Caco-2 (cell line): ENCODE results near the gene ESYT1. TPM values are rescaled to one million over a fixed set of nuclear protein-coding genes. Genes with fewer than 3 reads are reported as not detected.
"Not testable (repeated sequence)": the region's sequence is repeated elsewhere in the genome, so short reads cannot be mapped to it uniquely, and the experiment has no call there.

ENCODE experiments used
- BruUV-seq: library from RNA; stranded (reverse); fragments of 400-500 nt; replicated peaks from 2 replicates; lab custom pipeline; 2021; lab: Mats Ljungman, UMichigan
- CTCF ChIA-PET: fragments of 300-600 bp; sonication (Branson Sonifier 250); formaldehyde crosslinking; loops from one replicate; lab custom pipeline; 2022; ENCODE audit warnings: antibody characterized with exemption; lab: Charles Lee
- POLR2A ChIA-PET: fragments of 300-600 bp; sonication (Branson Sonifier 250); formaldehyde crosslinking; loops from one replicate; lab custom pipeline; 2022; ENCODE audit warnings: antibody characterized with exemption; lab: Charles Lee
- DNase-seq, 2 experiments: peaks; one replicate each; pipeline versions ENCODE4 v3.0.0 to v3.0.0-alpha.2; 2020 to 2022
- H3K27me3 ChIP-seq: replicated peaks from 2 replicates; pipeline ENCODE4 v1.6.0; 2011; ENCODE audit warnings: low read length; ENCODE audit not compliant: control insufficient read depth, insufficient read depth
- H3K36me3 ChIP-seq: 2 replicates; pipeline ENCODE4 v1.5.1; 2011; ENCODE audit warnings: low read length; ENCODE audit not compliant: control insufficient read depth, insufficient read depth
- H3K4me1 ChIP-seq: fragments of 250-450 bp; sonication (Bioruptor Pico); 2 replicates; pipeline ENCODE4 v1.5.1; 2020; ENCODE audit warnings: mild to moderate bottlenecking
- H3K4me3 ChIP-seq: 2 replicates; pipeline ENCODE4 v1.5.1; 2011; ENCODE audit warnings: low read depth, mild to moderate bottlenecking, control low read depth, low read length
- H3K9me3 ChIP-seq: fragments of 250-450 bp; sonication (Bioruptor Pico); 2 replicates; pipeline ENCODE4 v1.5.1; 2020; ENCODE audit warnings: mild to moderate bottlenecking, moderate library complexity
- H3K27ac Mint-ChIP-seq: one replicate; pipeline ENCODE4 v1.8.0; 2022; ENCODE audit warnings: mixed read lengths; ENCODE audit not compliant: unreplicated experiment
- H3K27me3 Mint-ChIP-seq: one replicate; pipeline ENCODE4 v1.8.0; 2022; ENCODE audit warnings: mixed read lengths; ENCODE audit not compliant: insufficient read depth, unreplicated experiment
- H3K36me3 Mint-ChIP-seq: one replicate; pipeline ENCODE4 v1.8.0; 2022; ENCODE audit warnings: mild to moderate bottlenecking, mixed read lengths; ENCODE audit not compliant: insufficient read depth, unreplicated experiment
- H3K4me1 Mint-ChIP-seq: one replicate; pipeline ENCODE4 v1.8.0; 2022; ENCODE audit warnings: low read depth, mixed read lengths; ENCODE audit not compliant: unreplicated experiment
- H3K4me3 Mint-ChIP-seq: one replicate; pipeline ENCODE4 v1.8.0; 2022; ENCODE audit warnings: mild to moderate bottlenecking, moderate library complexity, mixed read lengths; ENCODE audit not compliant: unreplicated experiment
- H3K9me3 Mint-ChIP-seq: one replicate; pipeline ENCODE4 v1.8.0; 2022; ENCODE audit warnings: mixed read lengths; ENCODE audit not compliant: unreplicated experiment
- CTCF ChIP-seq, 2 experiments: fragments of 200-600 bp in 1 of 2; IDR thresholded peaks; 1 replicate in 1 of 2; 2 replicates in 1 of 2; pipeline versions ENCODE4 v1.5.1 to v1.8.0; 2011 to 2022; ENCODE audit warnings: antibody characterized with exemption in 1 of 2, control low read depth in 1 of 2, inconsistent platforms in 1 of 2, low read depth in 1 of 2, low read length in 1 of 2, mild to moderate bottlenecking in 1 of 2, moderate library complexity in 1 of 2; ENCODE audit not compliant: insufficient read depth in 1 of 2, severe bottlenecking in 1 of 2, unreplicated experiment in 1 of 2
- intact Hi-C: fragments of 100-400 bp; cut with micrococcal nuclease; formaldehyde crosslinking; loops from one replicate; pipeline ENCODE4 v1.10.0; 2022; ENCODE audit not compliant: unreplicated experiment
- total RNA-seq: library from RNA; stranded (reverse); gene quantifications from 2 replicates; pipeline ENCODE4 v1.2.3, GENCODE V29; 2022

Gene ESYT1
- total RNA-seq, 1 experiment from 2014 or later = 79.0 TPM

- CTCF ChIA-PET = no interaction called here
- H3K4me1 ChIP-seq = peaks cover 5% of the 10 kb centered on the region
- Mint-ChIP-seq H3K27ac (no peak overlapping the region), H3K36me3 (peaks cover 82% of the 10 kb centered on the region), H3K9me3 (no peaks in the 10 kb centered on the region), H3K4me1 (peaks cover 12% of the 10 kb centered on the region), H3K4me3 (no peak overlapping the region), H3K27me3 (peaks cover 2% of the 10 kb centered on the region)
- no peaks in the 10 kb centered on the region for H3K27me3 ChIP-seq
- no peaks in the 10 kb centered on the region for H3K9me3 ChIP-seq
- DNase-seq = no peak
- H3K36me3 ChIP-seq = peaks cover 3% of the 10 kb centered on the region
- intact Hi-C loops = loop anchor here (10.0 kb wide), 1 partner anchor 369 kb away; the partner anchor contains the start of gene GDF11
- no peak for TF ChIP-seq CTCF (IDR thresholded peaks at IDR 0.05; ENCODE audit: insufficient read depth in 1 of 2, low read depth in 1 of 2, low read length in 1 of 2, severe bottlenecking in 1 of 2, unreplicated experiment in 1 of 2)
- no peak overlapping the region for H3K4me3 ChIP-seq
- BruUV-seq = no TSS peak
- POLR2A ChIA-PET = no interaction called here
These were observed 14.0 kb upstream of the ESYT1 start for GRCh38 chr12:56114084-56114483.

- Mint-ChIP-seq H3K27me3 (peaks cover 2% of the 10 kb centered on the region), H3K36me3 (peaks cover 69% of the 10 kb centered on the region), H3K27ac (peak overlapping the region; percentile 100), H3K9me3 (no peaks in the 10 kb centered on the region), H3K4me3 (peak overlapping the region; percentile 97), H3K4me1 (peaks cover 20% of the 10 kb centered on the region)
- CTCF ChIA-PET = no interaction called here
- no peak for DNase-seq
- BruUV-seq = no TSS peak
- H3K27me3 ChIP-seq = no peaks in the 10 kb centered on the region
- peak overlapping the region; percentile 70 for H3K4me3 ChIP-seq
- no peaks in the 10 kb centered on the region for H3K9me3 ChIP-seq
- POLR2A ChIA-PET = interaction anchor here (3.1 kb wide), 1 partner anchor 11 kb away, joined by 22 read pairs; the partner anchor contains the start of gene PA2G4
- H3K36me3 ChIP-seq = peaks cover 3% of the 10 kb centered on the region
- intact Hi-C loops = loop anchor here (10.0 kb wide), 1 partner anchor 371 kb away; the partner anchor contains the start of gene GDF11
- TF ChIP-seq CTCF (IDR thresholded peaks at IDR 0.05; ENCODE audit: insufficient read depth in 1 of 2, low read depth in 1 of 2, low read length in 1 of 2, severe bottlenecking in 1 of 2, unreplicated experiment in 1 of 2) = no peak
- H3K4me1 ChIP-seq = peaks cover 17% of the 10 kb centered on the region
These were observed 12.7 kb upstream of the ESYT1 start for GRCh38 chr12:56115329-56115728.

GRCh38 chr12:56116267-56117081 is 11.6 kb upstream of the ESYT1 start, which contains the start of gene RPL41:
RPL41 (plus strand) TSS chr12:56116633.
- Mint-ChIP-seq H3K9me3 (no peaks in the 10 kb centered on the region), H3K27ac (peak within 1 kb of the TSS; percentile 100), H3K4me3 (peak within 1 kb of the TSS; percentile 97), H3K4me1 (peaks cover 20% of the 10 kb centered on the region), H3K36me3 (peaks cover 58% of the 10 kb centered on the region), H3K27me3 (peaks cover 2% of the 10 kb centered on the region)
- Histone ChIP-seq H3K4me3 (peak within 1 kb of the TSS; percentile 70), H3K27me3 (no peaks in the 10 kb centered on the region), H3K36me3 (0 out of 2 replicates have a peak, but pooled peaks cover 1% of the 10 kb centered on the region), H3K4me1 (peaks cover 18% of the 10 kb centered on the region), H3K9me3 (no peaks in the 10 kb centered on the region)
- TF ChIP-seq CTCF (IDR thresholded peaks at IDR 0.05; ENCODE audit: insufficient read depth in 1 of 2, low read depth in 1 of 2, low read length in 1 of 2, severe bottlenecking in 1 of 2, unreplicated experiment in 1 of 2) = no peak
- POLR2A ChIA-PET = interaction anchor here (0.6 to 3.5 kb wide), 4 partner anchors 12 to 459 kb away, joined by 4 to 27 read pairs (median 14); partner anchors contain the start of genes ESYT1 and PA2G4
- no TSS peak for BruUV-seq
- CTCF ChIA-PET = no interaction called here
- peak; percentile 91 to 94 for DNase-seq
- intact Hi-C loops = loop anchor here (1.0 to 10.0 kb wide), 2 partner anchors 12 to 372 kb away; partner anchors contain the start of genes GDF11 and PA2G4

- peak overlapping the region; percentile 100 for H3K27ac Mint-ChIP-seq
- ChIA-PET CTCF (interaction anchor here (2.7 to 3.3 kb wide), 2 partner anchors 42 to 72 kb away, joined by 24 to 99 read pairs; partner anchors contain the start of genes MYL6 and SMARCC2), POLR2A (interaction anchor here (0.6 to 3.5 kb wide), 9 partner anchors 11 to 528 kb away, joined by 3 to 27 read pairs (median 7); partner anchors contain the start of genes ESYT1, PA2G4, RNF41 and SMARCC2)
- not testable (repeated sequence) for DNase-seq, H3K36me3 ChIP-seq, H3K27me3 ChIP-seq, H3K9me3 Mint-ChIP-seq, H3K9me3 ChIP-seq, H3K27me3 Mint-ChIP-seq
- intact Hi-C loops = loop anchor here (10.0 kb wide), 1 partner anchor 372 kb away; the partner anchor contains the start of gene GDF11
- peaks cover 51% of the 10 kb centered on the region for H3K36me3 Mint-ChIP-seq
- H3K4me3 Mint-ChIP-seq = peak overlapping the region; percentile 97
- BruUV-seq = TSS peak; percentile 95
- H3K4me3 ChIP-seq = peak overlapping the region; percentile 70
- H3K4me1 ChIP-seq = peaks cover 18% of the 10 kb centered on the region
- peaks cover 20% of the 10 kb centered on the region for H3K4me1 Mint-ChIP-seq
These were observed 10.9 kb upstream of the ESYT1 start for GRCh38 chr12:56117082-56117706.
